Suprapubic skin (tissue), 3 donors: ENCODE results near the gene STX11.

ENCODE experiments used
- POLR2AphosphoS5 ChIP-seq, 3 donors: sonication (generic); formaldehyde crosslinking; IDR thresholded peaks; one replicate each; pipeline ENCODE4 v1.6.1; 2017; ENCODE audit warnings: antibody characterized with exemption in 3 of 3
- TF ChIP-seq, protein P1 (sequence below), 2 donors: fragments of 200-600 bp in 1 of 2; fragments of 450-650 bp in 1 of 2; sonication (generic) in 1 of 2; IDR thresholded peaks; one replicate each; pipeline ENCODE4 v1.5.1; 2016 to 2019; ENCODE audit warnings: antibody characterized with exemption in 2 of 2, mild to moderate bottlenecking in 1 of 2, moderate library complexity in 1 of 2

GRCh38 chr6:144185133-144185836, 35.0 kb downstream of the STX11 start:
- TF ChIP-seq, protein P1, sequence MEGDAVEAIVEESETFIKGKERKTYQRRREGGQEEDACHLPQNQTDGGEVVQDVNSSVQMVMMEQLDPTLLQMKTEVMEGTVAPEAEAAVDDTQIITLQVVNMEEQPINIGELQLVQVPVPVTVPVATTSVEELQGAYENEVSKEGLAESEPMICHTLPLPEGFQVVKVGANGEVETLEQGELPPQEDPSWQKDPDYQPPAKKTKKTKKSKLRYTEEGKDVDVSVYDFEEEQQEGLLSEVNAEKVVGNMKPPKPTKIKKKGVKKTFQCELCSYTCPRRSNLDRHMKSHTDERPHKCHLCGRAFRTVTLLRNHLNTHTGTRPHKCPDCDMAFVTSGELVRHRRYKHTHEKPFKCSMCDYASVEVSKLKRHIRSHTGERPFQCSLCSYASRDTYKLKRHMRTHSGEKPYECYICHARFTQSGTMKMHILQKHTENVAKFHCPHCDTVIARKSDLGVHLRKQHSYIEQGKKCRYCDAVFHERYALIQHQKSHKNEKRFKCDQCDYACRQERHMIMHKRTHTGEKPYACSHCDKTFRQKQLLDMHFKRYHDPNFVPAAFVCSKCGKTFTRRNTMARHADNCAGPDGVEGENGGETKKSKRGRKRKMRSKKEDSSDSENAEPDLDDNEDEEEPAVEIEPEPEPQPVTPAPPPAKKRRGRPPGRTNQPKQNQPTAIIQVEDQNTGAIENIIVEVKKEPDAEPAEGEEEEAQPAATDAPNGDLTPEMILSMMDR (IDR thresholded peaks at IDR 0.05): no peak
- no peak for TF ChIP-seq POLR2AphosphoS5 (IDR thresholded peaks at IDR 0.05)
